NT2/D1 (cell line): ENCODE results near the gene TEAD4.

Experiments used
- YY1 ChIP-seq: IDR thresholded peaks from 2 replicates; pipeline ENCODE4 v1.6.1; 2011; ENCODE audit not compliant: insufficient read length, insufficient read depth
- ZNF274 ChIP-seq: IDR thresholded peaks from 2 replicates; pipeline ENCODE4 v1.6.1; 2011; ENCODE audit warnings: mild to moderate bottlenecking, low read depth, low read length

- no peak for TF ChIP-seq YY1
- no peak for TF ChIP-seq ZNF274
These were observed 25.6 kb upstream of the TEAD4 start for GRCh38 chr12:2933586-2933985.
